Thyroid gland (tissue), 4 donors: ENCODE data around the gene MRPL3.

Source experiments
- CTCF ChIP-seq, 6 experiments: fragments of 200-600 bp in 3 of 6; fragments of 450-650 bp in 3 of 6; sonication (generic) in 3 of 6; IDR thresholded peaks; one replicate each; pipeline ENCODE4 v1.5.1; 2016 to 2019; ENCODE audit warnings: antibody characterized with exemption in 6 of 6, mild to moderate bottlenecking in 2 of 6, inconsistent platforms in 1 of 6, moderate library complexity in 1 of 6
- POLR2A ChIP-seq, 2 donors: fragments of 450-650 bp; IDR thresholded peaks; one replicate each; pipeline ENCODE4 v1.6.1; 2017; ENCODE audit warnings: antibody characterized with exemption in 2 of 2, mild to moderate bottlenecking in 2 of 2, moderate library complexity in 1 of 2

GRCh38 chr3:131421957-131422498, 80.7 kb downstream of the MRPL3 start:
- TF ChIP-seq CTCF (IDR thresholded peaks at IDR 0.05) = no peak
- TF ChIP-seq POLR2A (IDR thresholded peaks at IDR 0.05) = no peak
